Motor neuron (in vitro differentiated cells): ENCODE results near the gene SIRPD. TPM values are rescaled to one million over a fixed set of nuclear protein-coding genes. Genes with fewer than 3 reads are reported as not detected.
A peak's percentile ranks its signal among the peaks of the same experiment; 100 is the strongest.
"Not testable (repeated sequence)": the region's sequence is repeated elsewhere in the genome, so short reads cannot be mapped to it uniquely, and the experiment has no call there.

Experiments
- ATAC-seq, 8 experiments: fragments of 200-7000 bp; cut with Tn5 transposase; replicated peaks in 6 of 8; 2 replicates each; pipeline ENCODE4 v1.8.0; 2021; ENCODE audit warnings: mild to moderate bottlenecking in 8 of 8, moderate library complexity in 8 of 8
- H3K27ac ChIP-seq, 2 donors: fragments of 250-450 bp; sonication (Bioruptor Pico); 2 replicates each; pipeline ENCODE4 v1.9.0; 2021; ENCODE audit warnings: antibody characterized with exemption in 2 of 2, mild to moderate bottlenecking in 2 of 2, moderate library complexity in 1 of 2
- H3K4me1 ChIP-seq, 2 donors: fragments of 250-450 bp; sonication (Bioruptor Pico); replicated peaks in 1 of 2; 2 replicates each; pipeline ENCODE4 v1.6.1; 2021; ENCODE audit warnings: antibody characterized with exemption in 2 of 2, mild to moderate bottlenecking in 2 of 2, moderate library complexity in 1 of 2
- H3K4me3 ChIP-seq, 5 donors: fragments of 250-450 bp; sonication (Bioruptor Pico); 2 replicates each; pipeline ENCODE4 v1.9.0; 2021; ENCODE audit warnings: antibody characterized with exemption in 5 of 5, mild to moderate bottlenecking in 5 of 5, moderate library complexity in 4 of 5
- WGBS, 10 experiments: fragments of 450-650 bp; shearing (Covaris generic); methylation state at CpG; one replicate each; pipeline ENCODE4 v1.0.0; 2022; 5-methylcytosine and 5-hydroxymethylcytosine counted together
- in situ Hi-C, 9 experiments: fragments of 400-800 bp; cut with MboI; loops; one replicate each; pipeline ENCODE4 v1.15.0; 2021; ENCODE audit warnings: low sequenced_read_pairs in 9 of 9, low pct_unique_long_range_greater_than_20kb in 2 of 9; ENCODE audit not compliant: unreplicated experiment in 9 of 9
- total RNA-seq, 8 experiments: library from RNA; unstranded; fragments of 300-600 nt; gene quantifications; 2 replicates each; pipeline versions ENCODE4 v1.2.3 to v1.2.4, GENCODE V29; 2022

The SIRPD gene
- total RNA-seq, 8 experiments from 2014 or later, result 0.13 to 0.28 (median 0.17) TPM; not detected in 4

- Histone ChIP-seq H3K4me1 (no peaks in the 10 kb centered on the region), H3K4me3 (no peak overlapping the region), H3K27ac (no peak overlapping the region)
- ATAC-seq, result peak; percentile 72 to 100 (median 82)
- in situ Hi-C loops, result loop anchor here in 1 of 9 experiments (25.0 kb wide), 1 partner anchor 259 kb away; no protein-coding TSS in a partner anchor
- WGBS, 10 experiments, result 0 to 45% (median 4%) methylated on average over 1 to 8 of the region's 8 CpGs
These were observed 53.8 kb downstream of the SIRPD start for GRCh38 chr20:1503564-1504227.

- H3K4me3 ChIP-seq, result no peak overlapping the region
- in situ Hi-C loops, result loop anchor here in 1 of 9 experiments (25.0 kb wide), 1 partner anchor 262 kb away; no protein-coding TSS in a partner anchor
- no peak overlapping the region for H3K27ac ChIP-seq
- no peak for ATAC-seq
- no peaks in the 10 kb centered on the region for H3K4me1 ChIP-seq
- WGBS, 10 experiments, result 21 to 100% (median 59%) methylated on average over 1 to 3 of the region's 3 CpGs
These were observed 57.0 kb downstream of the SIRPD start for GRCh38 chr20:1500496-1500895.

GRCh38 chr20:1499528-1500420 is 57.7 kb downstream of the SIRPD start:
- no peak overlapping the region for H3K4me3 ChIP-seq
- ATAC-seq, result no peak
- 35 to 100% (median 87%) methylated on average over 2 to 6 of the region's 8 CpGs; no CpG with 5 or more reads in 3 of the 10 experiments for WGBS, 10 experiments
- H3K4me1 ChIP-seq, result no peaks in the 10 kb centered on the region
- in situ Hi-C loops, result loop anchor here in 1 of 9 experiments (25.0 kb wide), 1 partner anchor 263 kb away; no protein-coding TSS in a partner anchor
- no peak overlapping the region for H3K27ac ChIP-seq

- H3K4me1 ChIP-seq, in situ Hi-C loops, H3K27ac ChIP-seq, H3K4me3 ChIP-seq: not testable (repeated sequence)
- 42 to 100% (median 86%) methylated on average over 2 to 5 of the region's 5 CpGs; no CpG with 5 or more reads in 2 of the 10 experiments for WGBS, 10 experiments
- peak in 1 of 8 experiments; percentile 28 for ATAC-seq
These were observed 60.1 kb downstream of the SIRPD start for GRCh38 chr20:1497371-1497770.

- Histone ChIP-seq H3K27ac (no peak overlapping the region), H3K4me1 (no peaks in the 10 kb centered on the region), H3K4me3 (no peak overlapping the region)
- WGBS, 10 experiments, result 11 to 100% (median 78%) methylated on average over 1 to 3 of the region's 3 CpGs
- in situ Hi-C loops, result no loop called here
- ATAC-seq, result no peak
These were observed 60.6 kb downstream of the SIRPD start for GRCh38 chr20:1496930-1497329.

GRCh38 chr20:1494436-1494835 is 63.1 kb downstream of the SIRPD start:
- H3K4me1 ChIP-seq, result no peaks in the 10 kb centered on the region
- no peak overlapping the region for H3K27ac ChIP-seq
- 0 to 86% (median 44%) methylated on average over 1 to 3 of the region's 3 CpGs for WGBS, 10 experiments
- in situ Hi-C loops, result no loop called here
- H3K4me3 ChIP-seq, result no peak overlapping the region
- ATAC-seq, result no peak

- Histone ChIP-seq H3K4me3 (no peak overlapping the region), H3K4me1 (no peaks in the 10 kb centered on the region), H3K27ac (no peak overlapping the region)
- in situ Hi-C loops, result no loop called here
- ATAC-seq, result no peak
- 0 to 20% methylated on average over 1 of the region's 1 CpG; no CpG with 5 or more reads in 8 of the 10 experiments for WGBS, 10 experiments
These were observed 64.0 kb downstream of the SIRPD start for GRCh38 chr20:1493536-1493935.

- in situ Hi-C loops, result no loop called here
- ATAC-seq, result no peak
- 0 to 83% (median 20%) methylated on average over 1 to 2 of the region's 2 CpGs; no CpG with 5 or more reads in 1 of the 10 experiments for WGBS, 10 experiments
- Histone ChIP-seq H3K4me3 (no peak overlapping the region), H3K4me1 (no peaks in the 10 kb centered on the region), H3K27ac (no peak overlapping the region)
These were observed 65.5 kb downstream of the SIRPD start for GRCh38 chr20:1491860-1492642.

- no peak within 1 kb of the TSS for H3K4me3 ChIP-seq
- in situ Hi-C loops, result no loop called here
- no peak for ATAC-seq
- H3K27ac ChIP-seq, result no peak within 1 kb of the TSS
- H3K4me1 ChIP-seq, result no peaks in the 10 kb centered on the region
- WGBS, 10 experiments, result 48 to 84% (median 80%) methylated on average over 1 to 7 of the region's 11 CpGs; no CpG with 5 or more reads in 2 of the 10 experiments
These were observed 66.1 kb downstream of the SIRPD start, which contains the start of gene SIRPB2 for GRCh38 chr20:1491281-1491840. Gene SIRPB2 (minus strand): TSS chr20:1491420. CDS start chr20:1491359, 61 bp downstream.

GRCh38 chr20:1490643-1491195 is 66.8 kb downstream of the SIRPD start:
- no peak overlapping the region for H3K27ac ChIP-seq
- in situ Hi-C loops, result no loop called here
- 28 to 100% (median 70%) methylated on average over 1 to 8 of the region's 9 CpGs; no CpG with 5 or more reads in 1 of the 10 experiments for WGBS, 10 experiments
- no peak overlapping the region for H3K4me3 ChIP-seq
- ATAC-seq, result no peak
- no peaks in the 10 kb centered on the region for H3K4me1 ChIP-seq

- H3K27ac ChIP-seq, result no peak overlapping the region
- H3K4me1 ChIP-seq, result no peaks in the 10 kb centered on the region
- in situ Hi-C loops, result no loop called here
- 20 to 100% (median 53%) methylated on average over 1 to 6 of the region's 6 CpGs; no CpG with 5 or more reads in 2 of the 10 experiments for WGBS, 10 experiments
- no peak overlapping the region for H3K4me3 ChIP-seq
- peak in 3 of 8 experiments; percentile 34 to 95 (median 94) for ATAC-seq
These were observed 67.6 kb downstream of the SIRPD start for GRCh38 chr20:1489764-1490436.

- in situ Hi-C loops, result no loop called here
- Histone ChIP-seq H3K27ac (no peak overlapping the region), H3K4me1 (no peaks in the 10 kb centered on the region), H3K4me3 (no peak overlapping the region)
- ATAC-seq, result no peak
- WGBS, 10 experiments, result 0 to 90% (median 72%) methylated on average over 1 to 2 of the region's 2 CpGs; no CpG with 5 or more reads in 1 of the 10 experiments
These were observed 68.2 kb downstream of the SIRPD start for GRCh38 chr20:1489325-1489724.
